AG09309 (cell line): ENCODE data around the gene GNG4.
"Not testable (repeated sequence)": the region's sequence is repeated elsewhere in the genome, so short reads cannot be mapped to it uniquely, and the experiment has no call there.

Experiments
- DNase-seq: peaks from one replicate; pipeline ENCODE4 v3.0.0-alpha.2; 2010; ENCODE audit warnings: low read depth
- H3K4me3 ChIP-seq: 2 replicates; pipeline ENCODE4 v1.5.1; 2011; ENCODE audit warnings: mild to moderate bottlenecking, low read depth, low read length, moderate library complexity; ENCODE audit not compliant: control insufficient read depth
- CTCF ChIP-seq: IDR thresholded peaks from 2 replicates; pipeline ENCODE4 v1.5.1; 2011; ENCODE audit warnings: mild to moderate bottlenecking, low read depth, low read length, inconsistent platforms; ENCODE audit not compliant: insufficient read depth, control insufficient read depth; ENCODE audit errors: missing control alignments

GNG4 gene

GRCh38 chr1:235545292-235545930, 104.2 kb downstream of the GNG4 start:
- no peak for DNase-seq
- TF ChIP-seq CTCF: no peak
- no peak overlapping the region for H3K4me3 ChIP-seq

- H3K4me3 ChIP-seq, DNase-seq: not testable (repeated sequence)
These were observed 106.7 kb downstream of the GNG4 start for GRCh38 chr1:235542845-235543244.

DNA sequence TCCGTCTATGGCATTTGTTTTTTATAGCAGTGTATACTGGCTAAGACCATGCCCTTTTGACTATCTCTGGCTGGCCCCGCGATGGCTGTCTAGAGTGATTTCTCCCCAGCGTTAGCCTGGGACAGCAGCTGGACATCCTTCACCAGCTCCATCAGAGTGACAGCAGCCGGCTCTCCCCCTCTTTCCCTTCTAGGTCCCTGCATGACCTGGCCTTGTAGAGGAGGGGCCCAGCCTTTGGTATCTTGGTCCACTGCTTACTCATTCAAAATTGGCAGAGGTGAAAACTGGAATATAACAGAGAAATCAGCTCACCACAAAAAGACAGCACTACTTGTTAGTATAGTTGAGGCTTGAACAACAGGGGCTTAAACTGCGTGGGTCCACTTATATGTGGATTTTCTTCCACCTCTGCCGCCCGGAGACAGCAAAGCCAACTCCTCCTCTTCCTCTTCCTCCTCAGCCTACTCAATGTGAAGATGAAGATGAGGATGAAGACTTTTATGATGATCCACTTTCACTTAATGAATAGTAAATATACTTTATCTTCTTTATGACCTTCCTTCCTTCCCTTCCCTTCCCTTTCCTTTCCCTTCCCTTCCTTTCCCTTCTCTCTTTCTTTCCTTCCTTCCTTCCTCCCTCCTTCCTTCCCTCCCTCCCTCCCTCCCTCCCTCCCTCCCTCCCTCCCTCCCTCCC, 116.0 kb downstream of the GNG4 start:
- TF ChIP-seq CTCF: no peak
- DNase-seq: no peak
- H3K4me3 ChIP-seq: no peak overlapping the region

DNA sequence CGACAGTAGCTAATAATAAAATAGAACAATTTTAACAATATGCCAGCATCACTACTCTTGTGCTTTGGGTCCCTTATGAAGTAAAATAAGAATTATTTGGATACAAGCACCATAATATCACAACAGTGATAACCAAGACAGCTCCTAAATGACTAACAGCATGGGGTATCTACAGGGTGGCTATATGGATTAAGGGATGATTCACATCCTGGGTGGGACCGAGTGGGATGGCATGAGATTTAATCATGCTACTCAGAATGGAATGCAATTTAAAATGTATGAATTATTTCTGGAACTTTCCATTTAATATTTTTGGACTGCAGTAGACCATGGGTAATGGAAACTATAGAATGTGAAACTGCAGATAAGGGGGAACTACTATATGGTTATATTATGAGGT, 117.2 kb downstream of the GNG4 start:
- H3K4me3 ChIP-seq: no peak overlapping the region
- DNase-seq: no peak

DNA sequence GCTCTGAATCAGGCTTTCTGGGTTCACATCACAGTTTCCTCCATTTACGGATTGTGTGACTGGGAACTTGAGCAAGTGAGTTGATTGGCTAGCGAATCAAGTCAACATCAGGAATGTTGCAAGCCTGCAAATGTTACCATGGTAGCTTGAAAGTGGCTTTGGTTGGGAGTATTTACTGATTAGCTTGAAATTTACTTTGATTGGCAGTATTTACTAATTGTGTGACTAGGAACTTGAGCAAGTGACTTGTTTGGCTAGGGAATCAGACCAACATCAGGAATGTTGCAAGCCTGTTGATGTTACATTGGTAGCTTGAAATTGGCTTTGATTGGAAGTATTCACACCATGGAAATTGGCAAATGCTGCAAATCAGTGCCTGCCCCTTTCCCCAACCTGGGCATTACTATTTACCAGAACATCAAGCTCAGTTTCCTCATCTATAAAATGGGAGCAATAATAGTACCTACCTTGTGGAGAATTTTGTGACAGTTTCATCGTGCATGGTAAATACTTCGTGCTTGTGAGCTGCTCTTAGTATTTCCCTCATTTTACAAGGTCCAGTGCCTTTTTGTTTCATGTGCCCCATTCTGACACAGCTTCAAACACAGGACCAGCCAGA, 122.3 kb downstream of the GNG4 start:
- DNase-seq: no peak
- no peak overlapping the region for H3K4me3 ChIP-seq
- TF ChIP-seq CTCF: no peak

More for the DNA sequence above, 117.2 kb downstream of the GNG4 start:
- no peak for TF ChIP-seq CTCF

GRCh38 chr1:235525314-235525713, 124.3 kb downstream of the GNG4 start:
- no peak for DNase-seq

More at GRCh38 chr1:235525314-235525713, 124.3 kb downstream of the GNG4 start:
- no peak overlapping the region for H3K4me3 ChIP-seq
- TF ChIP-seq CTCF: no peak
